ENCODE data around the gene ADAMTS2.

DNA sequence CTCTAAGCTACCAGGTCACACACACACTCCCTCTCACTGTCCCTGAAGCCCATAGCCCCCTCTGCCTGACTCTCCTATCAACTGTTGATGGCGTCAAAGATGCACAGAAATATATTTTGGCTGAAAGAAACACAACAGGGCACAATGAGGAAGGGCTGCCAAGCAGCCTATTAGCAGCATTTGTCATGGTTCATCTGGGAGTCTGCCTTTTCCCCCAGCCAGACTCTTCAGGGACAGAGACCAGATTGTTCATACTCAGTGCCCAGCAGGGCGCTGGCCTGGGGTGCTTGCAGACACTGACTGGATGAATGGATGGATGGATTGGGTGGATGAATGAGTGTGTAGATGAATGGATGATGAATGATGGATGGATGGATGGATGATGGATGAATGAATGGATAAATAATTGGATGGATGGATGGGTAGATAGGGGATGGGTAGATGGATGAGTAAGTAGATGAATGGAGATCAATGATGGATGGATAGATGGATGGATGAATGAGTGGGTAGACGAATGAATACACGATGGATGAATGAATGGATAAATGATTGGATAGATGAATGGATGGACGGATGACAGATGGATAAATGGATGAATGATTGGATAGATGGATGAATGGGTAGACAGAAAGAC is 90.5 kb downstream of the ADAMTS2 start:
- TF ChIP-seq, protein P1, sequence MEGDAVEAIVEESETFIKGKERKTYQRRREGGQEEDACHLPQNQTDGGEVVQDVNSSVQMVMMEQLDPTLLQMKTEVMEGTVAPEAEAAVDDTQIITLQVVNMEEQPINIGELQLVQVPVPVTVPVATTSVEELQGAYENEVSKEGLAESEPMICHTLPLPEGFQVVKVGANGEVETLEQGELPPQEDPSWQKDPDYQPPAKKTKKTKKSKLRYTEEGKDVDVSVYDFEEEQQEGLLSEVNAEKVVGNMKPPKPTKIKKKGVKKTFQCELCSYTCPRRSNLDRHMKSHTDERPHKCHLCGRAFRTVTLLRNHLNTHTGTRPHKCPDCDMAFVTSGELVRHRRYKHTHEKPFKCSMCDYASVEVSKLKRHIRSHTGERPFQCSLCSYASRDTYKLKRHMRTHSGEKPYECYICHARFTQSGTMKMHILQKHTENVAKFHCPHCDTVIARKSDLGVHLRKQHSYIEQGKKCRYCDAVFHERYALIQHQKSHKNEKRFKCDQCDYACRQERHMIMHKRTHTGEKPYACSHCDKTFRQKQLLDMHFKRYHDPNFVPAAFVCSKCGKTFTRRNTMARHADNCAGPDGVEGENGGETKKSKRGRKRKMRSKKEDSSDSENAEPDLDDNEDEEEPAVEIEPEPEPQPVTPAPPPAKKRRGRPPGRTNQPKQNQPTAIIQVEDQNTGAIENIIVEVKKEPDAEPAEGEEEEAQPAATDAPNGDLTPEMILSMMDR (conservative IDR thresholded peaks at IDR 0.05 in 1 of 2, IDR thresholded peaks at IDR 0.05 in 1 of 2; ENCODE audit: low read depth in 1 of 2, low read length in 2 of 2) = no peak
- no peak for TF ChIP-seq EZH2 (IDR thresholded peaks at IDR 0.05; ENCODE audit: low read length, missing control alignments)
